Activated CD8-positive, alpha-beta T cell treated with anti-CD3 and anti-CD28 coated beads, Interleukin-2, amount 10 ng/mL, durations not matched to agents 7 days and 5 days (primary cell): ENCODE data around the gene PTPN4. TPM values are rescaled to one million over a fixed set of nuclear protein-coding genes. Genes with fewer than 3 reads are reported as not detected.
"Not testable (repeated sequence)": the region's sequence is repeated elsewhere in the genome, so short reads cannot be mapped to it uniquely, and the experiment has no call there.

Experiments used
- ATAC-seq: fragments of 150-1000 bp; cut with Tn5 transposase; one replicate; pipeline ENCODE4 v1.10.0; 2021; ENCODE audit warnings: moderate library complexity
- CTCF ChIA-PET: fragments of 350-600 bp; sonication (Branson Sonifier 250); formaldehyde crosslinking; loops from one replicate; lab custom pipeline; 2021; ENCODE audit warnings: antibody characterized with exemption; lab: Charles Lee
- POLR2A ChIA-PET: fragments of 350-600 bp; sonication (Branson Sonifier 250); formaldehyde crosslinking; loops from one replicate; lab custom pipeline; 2021; ENCODE audit warnings: antibody characterized with exemption; lab: Charles Lee
- DNase-seq: peaks from one replicate; pipeline ENCODE4 v3.0.0-alpha.2; 2020
- H3K27ac Mint-ChIP-seq: one replicate; pipeline ENCODE4 v1.8.0; 2021; ENCODE audit warnings: mild to moderate bottlenecking, mixed read lengths
- H3K27me3 Mint-ChIP-seq: one replicate; pipeline ENCODE4 v1.8.0; 2021; ENCODE audit warnings: low read depth, mixed read lengths
- H3K36me3 Mint-ChIP-seq: one replicate; pipeline ENCODE4 v1.8.0; 2021; ENCODE audit warnings: low read depth, mixed read lengths
- H3K4me1 Mint-ChIP-seq: one replicate; pipeline ENCODE4 v1.8.0; 2021; ENCODE audit warnings: low read depth, mixed read lengths
- H3K4me3 Mint-ChIP-seq: one replicate; pipeline ENCODE4 v1.8.0; 2021; ENCODE audit warnings: mild to moderate bottlenecking, mixed read lengths
- H3K9me3 Mint-ChIP-seq: one replicate; pipeline ENCODE4 v1.8.0; 2022; ENCODE audit warnings: mixed read lengths; ENCODE audit not compliant: insufficient read depth
- total RNA-seq, 2 experiments: library from RNA; stranded (reverse); gene quantifications; one replicate each; pipeline ENCODE4 v1.2.3, GENCODE V29; 2021

Gene PTPN4
- total RNA-seq, 2 experiments from 2014 or later, result 89.1 to 91.3 TPM

- DNase-seq (peak; percentile 91), ATAC-seq (peak; percentile 97)
- H3K4me3 Mint-ChIP-seq, result peak within 1 kb of the TSS; percentile 76
- no peak within 1 kb of the TSS for H3K27ac Mint-ChIP-seq
- peaks cover 3% of the 10 kb centered on the region for H3K27me3 Mint-ChIP-seq
- H3K9me3 Mint-ChIP-seq, result no peaks in the 10 kb centered on the region
- H3K36me3 Mint-ChIP-seq, result no peaks in the 10 kb centered on the region
- peaks cover 13% of the 10 kb centered on the region for H3K4me1 Mint-ChIP-seq
- POLR2A ChIA-PET, result interaction anchor here (0.6 to 1.3 kb wide), 3 partner anchors 163 to 595 kb away, joined by 3 to 7 read pairs (median 5); no protein-coding TSS in a partner anchor
- CTCF ChIA-PET, result interaction anchor here (0.7 to 2.8 kb wide), 6 partner anchors 8 to 300 kb away, joined by 3 to 19 read pairs (median 3); no protein-coding TSS in a partner anchor
These were observed 253.3 kb downstream of the PTPN4 start, which contains the start of gene EPB41L5 for GRCh38 chr2:120012771-120013596. Gene EPB41L5 (plus strand): TSS chr2:120013077. CDS start chr2:120019085, 6,008 bp downstream.

- ChIA-PET POLR2A (no interaction called here), CTCF (interaction anchor here (1.8 to 2.8 kb wide), 2 partner anchors 162 to 299 kb away, joined by 6 to 19 read pairs; no protein-coding TSS in a partner anchor)
- peaks cover 13% of the 10 kb centered on the region for H3K4me1 Mint-ChIP-seq
- peaks cover 3% of the 10 kb centered on the region for H3K27me3 Mint-ChIP-seq
- no peaks in the 10 kb centered on the region for H3K9me3 Mint-ChIP-seq
- DNase-seq (no peak), ATAC-seq (no peak)
- H3K36me3 Mint-ChIP-seq, result no peaks in the 10 kb centered on the region
- H3K4me3 Mint-ChIP-seq, result peak overlapping the region; percentile 76
- H3K27ac Mint-ChIP-seq, result no peak overlapping the region
These were observed 254.0 kb downstream of the PTPN4 start for GRCh38 chr2:120013597-120014223.

- H3K4me3 Mint-ChIP-seq, result peak overlapping the region; percentile 76
- no peak for DNase-seq
- H3K36me3 Mint-ChIP-seq, result no peaks in the 10 kb centered on the region
- H3K9me3 Mint-ChIP-seq, result no peaks in the 10 kb centered on the region
- CTCF ChIA-PET, result interaction anchor here (1.8 to 2.8 kb wide), 2 partner anchors 161 to 299 kb away, joined by 6 to 19 read pairs; no protein-coding TSS in a partner anchor
- H3K27me3 Mint-ChIP-seq, result peaks cover 3% of the 10 kb centered on the region
- peaks cover 13% of the 10 kb centered on the region for H3K4me1 Mint-ChIP-seq
- no peak for ATAC-seq
- POLR2A ChIA-PET, result interaction anchor here (0.8 kb wide), 1 partner anchor 1916 kb away, joined by 3 read pairs; no protein-coding TSS in a partner anchor
- H3K27ac Mint-ChIP-seq, result no peak overlapping the region
These were observed 254.7 kb downstream of the PTPN4 start for GRCh38 chr2:120014226-120014980.

GRCh38 chr2:120016800-120017199 is 257.1 kb downstream of the PTPN4 start:
- CTCF ChIA-PET, result no interaction called here
- H3K4me1 Mint-ChIP-seq, result peaks cover 13% of the 10 kb centered on the region
- no peaks in the 10 kb centered on the region for H3K9me3 Mint-ChIP-seq

GRCh38 chr2:120017201-120017600 is 257.5 kb downstream of the PTPN4 start:
- Mint-ChIP-seq H3K9me3 (no peaks in the 10 kb centered on the region), H3K4me1 (peaks cover 10% of the 10 kb centered on the region), H3K27me3 (peaks cover 3% of the 10 kb centered on the region), H3K4me3 (no peak overlapping the region), H3K36me3 (peaks cover 1% of the 10 kb centered on the region), H3K27ac (no peak overlapping the region)
- CTCF ChIA-PET, result no interaction called here
- POLR2A ChIA-PET, result no interaction called here
- DNase-seq (no peak), ATAC-seq (no peak)

More at GRCh38 chr2:120016800-120017199, 257.1 kb downstream of the PTPN4 start:
- DNase-seq (no peak), ATAC-seq (no peak)
- POLR2A ChIA-PET, result no interaction called here
- no peak overlapping the region for H3K4me3 Mint-ChIP-seq
- H3K36me3 Mint-ChIP-seq, result peaks cover 1% of the 10 kb centered on the region
- no peak overlapping the region for H3K27ac Mint-ChIP-seq
- H3K27me3 Mint-ChIP-seq, result peaks cover 3% of the 10 kb centered on the region

GRCh38 chr2:120018549-120018948 is 258.8 kb downstream of the PTPN4 start:
- Mint-ChIP-seq H3K27ac (no peak overlapping the region), H3K4me1 (peaks cover 5% of the 10 kb centered on the region), H3K27me3 (peaks cover 3% of the 10 kb centered on the region), H3K36me3 (peaks cover 1% of the 10 kb centered on the region), H3K9me3 (peaks cover 4% of the 10 kb centered on the region), H3K4me3 (no peak overlapping the region)
- ChIA-PET POLR2A (no interaction called here), CTCF (interaction anchor here (2.3 kb wide), 1 partner anchor 156 kb away, joined by 6 read pairs; no protein-coding TSS in a partner anchor)
- ATAC-seq (no peak), DNase-seq (no peak)

- Mint-ChIP-seq H3K4me1 (no peaks in the 10 kb centered on the region), H3K36me3 (peaks cover 8% of the 10 kb centered on the region), H3K4me3 (no peak overlapping the region), H3K27ac (no peak overlapping the region), H3K9me3 (peaks cover 4% of the 10 kb centered on the region), H3K27me3 (peaks cover 3% of the 10 kb centered on the region)
- ATAC-seq (no peak), DNase-seq (no peak)
- POLR2A ChIA-PET, result interaction anchor here (0.6 kb wide), 1 partner anchor 36 kb away, joined by 3 read pairs; no protein-coding TSS in a partner anchor
- CTCF ChIA-PET, result interaction anchor here (0.9 to 2.3 kb wide), 3 partner anchors 8 to 154 kb away, joined by 3 to 6 read pairs (median 3); partner anchors contain the start of gene EPB41L5
These were observed 260.8 kb downstream of the PTPN4 start for GRCh38 chr2:120020554-120020953.

- POLR2A ChIA-PET, H3K9me3 Mint-ChIP-seq, H3K27me3 Mint-ChIP-seq, H3K4me3 Mint-ChIP-seq, H3K4me1 Mint-ChIP-seq, ATAC-seq, DNase-seq, CTCF ChIA-PET, H3K36me3 Mint-ChIP-seq, H3K27ac Mint-ChIP-seq: not testable (repeated sequence)
These were observed 262.8 kb downstream of the PTPN4 start for GRCh38 chr2:120022505-120022904.

- H3K9me3 Mint-ChIP-seq, result peaks cover 4% of the 10 kb centered on the region
- CTCF ChIA-PET, result interaction anchor here (1.0 kb wide), 1 partner anchor 654 kb away, joined by 3 read pairs; no protein-coding TSS in a partner anchor
- H3K4me3 Mint-ChIP-seq, result no peak overlapping the region
- H3K27ac Mint-ChIP-seq, result no peak overlapping the region
- POLR2A ChIA-PET, result no interaction called here
- peaks cover 7% of the 10 kb centered on the region for H3K36me3 Mint-ChIP-seq
- ATAC-seq (no peak), DNase-seq (no peak)
- no peaks in the 10 kb centered on the region for H3K4me1 Mint-ChIP-seq
- H3K27me3 Mint-ChIP-seq, result no peaks in the 10 kb centered on the region
These were observed 267.2 kb downstream of the PTPN4 start for GRCh38 chr2:120026890-120027289.

GRCh38 chr2:120028795-120029194 is 269.1 kb downstream of the PTPN4 start:
- no peak overlapping the region for H3K27ac Mint-ChIP-seq
- H3K27me3 Mint-ChIP-seq, result no peaks in the 10 kb centered on the region
- no peaks in the 10 kb centered on the region for H3K4me1 Mint-ChIP-seq
- H3K4me3 Mint-ChIP-seq, result no peak overlapping the region
- CTCF ChIA-PET, result no interaction called here
- no peak for ATAC-seq
- peaks cover 5% of the 10 kb centered on the region for H3K36me3 Mint-ChIP-seq
- POLR2A ChIA-PET, result no interaction called here
- H3K9me3 Mint-ChIP-seq, result no peaks in the 10 kb centered on the region
- no peak for DNase-seq
